Regular cardiac myocyte (primary cell): ENCODE measurements around the gene RUFY2. TPM values are rescaled to one million over a fixed set of nuclear protein-coding genes. Genes with fewer than 3 reads are reported as not detected.

Experiments
- total RNA-seq: library from RNA; depleted of rRNA; stranded (reverse); fragments of >200 nt; gene quantifications from 2 replicates; pipeline ENCODE4 v1.2.3, GENCODE V29; 2014

The RUFY2 gene, protein sequence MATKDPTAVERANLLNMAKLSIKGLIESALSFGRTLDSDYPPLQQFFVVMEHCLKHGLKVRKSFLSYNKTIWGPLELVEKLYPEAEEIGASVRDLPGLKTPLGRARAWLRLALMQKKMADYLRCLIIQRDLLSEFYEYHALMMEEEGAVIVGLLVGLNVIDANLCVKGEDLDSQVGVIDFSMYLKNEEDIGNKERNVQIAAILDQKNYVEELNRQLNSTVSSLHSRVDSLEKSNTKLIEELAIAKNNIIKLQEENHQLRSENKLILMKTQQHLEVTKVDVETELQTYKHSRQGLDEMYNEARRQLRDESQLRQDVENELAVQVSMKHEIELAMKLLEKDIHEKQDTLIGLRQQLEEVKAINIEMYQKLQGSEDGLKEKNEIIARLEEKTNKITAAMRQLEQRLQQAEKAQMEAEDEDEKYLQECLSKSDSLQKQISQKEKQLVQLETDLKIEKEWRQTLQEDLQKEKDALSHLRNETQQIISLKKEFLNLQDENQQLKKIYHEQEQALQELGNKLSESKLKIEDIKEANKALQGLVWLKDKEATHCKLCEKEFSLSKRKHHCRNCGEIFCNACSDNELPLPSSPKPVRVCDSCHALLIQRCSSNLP
- 17.3 and 20.3 TPM in 2 replicates for total RNA-seq

GRCh38 chr10:68406815-68407548 is at the start of gene RUFY2:
Gene RUFY2 (minus strand): TSS chr10:68407277. CDS start chr10:68407189, 88 bp downstream.

DNA sequence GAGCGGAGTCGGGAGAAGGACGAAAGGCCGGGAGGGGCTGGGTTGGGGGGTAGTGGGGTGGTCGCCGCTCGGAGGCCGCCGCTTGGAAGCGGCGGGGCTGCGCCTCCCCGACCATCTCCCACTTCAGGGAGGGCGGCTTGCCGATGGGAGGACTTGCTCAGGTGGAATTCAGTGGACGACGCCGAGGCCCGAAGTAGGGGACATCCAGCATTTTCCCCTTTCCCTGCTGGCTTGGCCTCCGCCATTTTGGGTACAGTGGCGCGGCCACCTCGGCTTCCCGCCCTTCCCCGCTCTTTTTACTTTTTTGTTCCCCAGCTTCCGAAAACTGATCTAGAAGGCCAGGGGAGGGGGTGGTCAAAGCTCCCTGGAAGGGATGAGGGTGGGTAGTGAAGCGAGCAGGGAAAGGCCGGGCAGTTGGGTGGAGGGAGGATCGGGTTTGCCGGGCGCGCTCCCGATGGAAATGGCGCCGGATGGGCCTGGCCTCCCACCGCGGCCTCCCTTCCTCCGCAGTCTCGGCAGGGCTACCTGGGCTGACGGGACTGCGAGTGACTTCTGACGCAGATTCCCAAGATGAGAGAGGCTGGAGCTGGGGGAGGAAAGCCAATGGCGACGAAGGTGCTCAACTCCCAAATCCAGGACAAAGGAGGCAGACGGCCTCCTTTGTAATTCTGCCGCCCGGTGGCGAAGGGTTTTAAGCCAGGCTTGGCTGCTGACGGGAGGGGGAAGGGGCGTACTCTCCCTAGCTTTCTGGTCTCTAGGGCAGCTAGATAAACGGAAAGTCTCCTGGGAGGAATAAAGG is 74.6 kb downstream of the RUFY2 start, which contains the start of gene PBLD:
TSS of gene PBLD (minus strand) at position 670 of the 799 bp plus-strand sequence. CDS start 26,084 bp downstream, outside the sequence.

DNA sequence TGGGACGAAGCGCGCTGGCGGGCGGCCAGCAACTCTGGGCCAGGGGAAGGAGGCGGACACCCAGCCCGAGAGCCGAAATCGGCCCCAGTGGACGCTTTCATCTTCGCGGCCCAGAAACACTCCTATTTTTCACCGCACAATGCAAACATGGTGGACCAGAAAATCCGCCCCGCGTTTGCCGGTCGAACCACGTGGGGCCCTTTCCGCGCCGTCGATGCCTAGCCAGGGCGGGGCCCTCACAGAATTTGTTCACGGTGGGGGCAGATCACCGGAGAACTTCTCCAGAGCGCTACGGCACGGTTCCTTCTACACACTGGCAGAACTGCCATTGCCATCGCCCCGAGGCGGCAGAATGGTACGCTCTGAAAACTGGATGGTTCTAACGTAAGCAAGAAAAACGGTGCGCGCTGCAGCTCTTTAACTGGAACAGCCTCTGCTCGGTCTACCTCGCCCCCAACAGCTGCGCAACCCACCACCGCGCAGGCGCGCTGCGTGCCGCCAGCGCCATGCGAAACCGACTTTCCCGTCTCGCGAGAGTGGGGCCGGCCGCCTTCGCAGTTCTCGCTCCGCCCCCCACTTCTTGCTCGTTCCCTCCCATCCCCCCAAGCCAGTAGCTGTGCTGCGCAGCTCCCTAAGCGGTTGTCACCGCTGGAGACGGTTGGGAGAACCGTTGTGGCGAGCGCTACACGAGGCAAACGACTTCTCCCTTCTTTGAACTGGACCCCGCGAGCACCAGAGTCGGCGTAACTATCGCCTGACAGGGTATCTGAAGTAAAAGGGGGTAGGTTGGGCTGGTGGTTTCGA is 75.4 kb downstream of the RUFY2 start, which contains the start of gene HNRNPH3:
TSS of gene HNRNPH3 (plus strand) at position 610 of the 804 bp plus-strand sequence. CDS start 5,158 bp downstream, outside the sequence.

Other genes with a start within 250 kb of the RUFY2 start
- gene ATOH7, start 175.2 kb downstream of the RUFY2 start, total RNA-seq: under 0.01 and 0.28 TPM in 2 replicates
- 18.0 and 61.0 TPM in 2 replicates for gene HNRNPH3, start 75.2 kb downstream of the RUFY2 start, total RNA-seq
- gene PBLD, start 74.3 kb downstream of the RUFY2 start, total RNA-seq: 6.1 and 7.3 TPM in 2 replicates
- gene DNA2, start 64.7 kb upstream of the RUFY2 start, total RNA-seq: 6.2 and 10.2 TPM in 2 replicates
- gene SLC25A16, start 120.2 kb upstream of the RUFY2 start, total RNA-seq: 19.7 and 20.1 TPM in 2 replicates
- 1.7 and 4.2 TPM in 2 replicates for gene TET1, start 153.1 kb upstream of the RUFY2 start, total RNA-seq